Measurements from ENCODE around the gene CBLN4. TPM values are rescaled to one million over a fixed set of nuclear protein-coding genes. Genes with fewer than 3 reads are reported as not detected.

The CBLN4 gene
- not detected in 3 replicates for total RNA-seq (2021)
- Bru-seq, nascent RNA = not detected
- long read RNA-seq, experiment 1 = 0 reads
- long read RNA-seq, experiment 2 = 0 reads
- long read RNA-seq, experiment 3 = 0 reads

GRCh38 chr20:56005389-56005715 is at the start of gene CBLN4:
CBLN4 (minus strand) TSS chr20:56005519; CDS start chr20:56004171, 1,348 bp downstream.
- Mint-ChIP-seq H3K27ac (no peak within 1 kb of the TSS), H3K9me3 (peaks cover 66% of the 10 kb centered on the region), H3K36me3 (peaks cover 63% of the 10 kb centered on the region), H3K27me3 (ENCODE audit: low read depth) (peaks cover 14% of the 10 kb centered on the region), H3K4me3 (no peak within 1 kb of the TSS), H3K4me1 (no peaks in the 10 kb centered on the region)
- ATAC-seq (no peak), DNase-seq (ENCODE audit: low spot score) (no peak)
- CTCF ChIA-PET = no interaction called here
- POLR2A ChIA-PET = no interaction called here
- TF ChIP-seq ZNF423 (CRISPR knock-in tag; IDR thresholded peaks at IDR 0.05) = no peak
- no peak for TF ChIP-seq ZNF317 (CRISPR knock-in tag; IDR thresholded peaks at IDR 0.05; ENCODE audit: borderline replicate concordance, low read depth)
- TF ChIP-seq MLX (CRISPR knock-in tag; IDR thresholded peaks at IDR 0.05) = no peak
- TF ChIP-seq ATF1 (CRISPR knock-in tag; IDR thresholded peaks at IDR 0.05) = no peak
- no peak for TF ChIP-seq KAT7 (CRISPR knock-in tag; IDR thresholded peaks at IDR 0.05; ENCODE audit: borderline replicate concordance)
- TF ChIP-seq ATF3 (CRISPR knock-in tag; conservative IDR thresholded peaks at IDR 0.05) = no peak
- no peak for TF ChIP-seq FOXP1 (CRISPR knock-in tag; IDR thresholded peaks at IDR 0.05; ENCODE audit: borderline replicate concordance)
- no peak for TF ChIP-seq NFATC4 (CRISPR knock-in tag; IDR thresholded peaks at IDR 0.05)
- no peak for TF ChIP-seq GTF2I (CRISPR knock-in tag; conservative IDR thresholded peaks at IDR 0.05)
- no peak for TF ChIP-seq TEAD4 (CRISPR knock-in tag; IDR thresholded peaks at IDR 0.05)

GRCh38 chr20:56043227-56043626 is 37.9 kb upstream of the CBLN4 start:
- CTCF ChIA-PET = no interaction called here
- Mint-ChIP-seq H3K36me3 (peaks cover 65% of the 10 kb centered on the region), H3K27ac (no peak overlapping the region), H3K4me1 (no peaks in the 10 kb centered on the region), H3K4me3 (no peak overlapping the region), H3K9me3 (peaks cover 84% of the 10 kb centered on the region), H3K27me3 (ENCODE audit: low read depth) (peaks cover 4% of the 10 kb centered on the region; the same call in 1 of the 2 replicates)
- no peak for ATAC-seq
- TF ChIP-seq ZSCAN18 (CRISPR knock-in tag; IDR thresholded peaks at IDR 0.05) (no peak), ZNF423 (CRISPR knock-in tag; IDR thresholded peaks at IDR 0.05) (no peak), ZBTB43 (CRISPR knock-in tag; IDR thresholded peaks at IDR 0.05) (no peak), JUN (CRISPR knock-in tag; IDR thresholded peaks at IDR 0.05) (no peak), ELF4 (CRISPR knock-in tag; IDR thresholded peaks at IDR 0.05; ENCODE audit: low read depth) (no peak), SP1 (CRISPR knock-in tag; conservative IDR thresholded peaks at IDR 0.05) (no peak)
- POLR2A ChIA-PET = no interaction called here
- no peak for DNase-seq (ENCODE audit: low spot score)

GRCh38 chr20:56032251-56032650 is 26.9 kb upstream of the CBLN4 start:
- TF ChIP-seq USF2 (CRISPR knock-in tag; IDR thresholded peaks at IDR 0.05) (no peak), NR3C1 (CRISPR knock-in tag; conservative IDR thresholded peaks at IDR 0.05; ENCODE audit: low read depth) (no peak), AFF4 (CRISPR knock-in tag; IDR thresholded peaks at IDR 0.05; ENCODE audit: borderline replicate concordance) (no peak), IRF1 (CRISPR knock-in tag; IDR thresholded peaks at IDR 0.05) (no peak), PRRX2 (CRISPR knock-in tag; IDR thresholded peaks at IDR 0.05) (no peak), NFATC4 (CRISPR knock-in tag; IDR thresholded peaks at IDR 0.05) (no peak), JAZF1 (CRISPR knock-in tag; IDR thresholded peaks at IDR 0.05) (no peak)
- Mint-ChIP-seq H3K27ac (no peak overlapping the region), H3K4me3 (no peak overlapping the region), H3K4me1 (no peaks in the 10 kb centered on the region), H3K9me3 (peaks cover 77% of the 10 kb centered on the region), H3K36me3 (peaks cover 59% of the 10 kb centered on the region), H3K27me3 (ENCODE audit: low read depth) (peaks cover 4% of the 10 kb centered on the region; the same call in 1 of the 2 replicates)
- ATAC-seq (no peak), DNase-seq (ENCODE audit: low spot score) (no peak)
- ChIA-PET CTCF (no interaction called here), POLR2A (no interaction called here)

Data from WTC11 (cell line).